ENCODE data around the gene FAM83C. TPM values are rescaled to one million over a fixed set of nuclear protein-coding genes. Genes with fewer than 3 reads are reported as not detected.

Gene FAM83C
- total and polyA plus RNA-seq, 2 experiments from 2014 or later = not detected

DNA sequence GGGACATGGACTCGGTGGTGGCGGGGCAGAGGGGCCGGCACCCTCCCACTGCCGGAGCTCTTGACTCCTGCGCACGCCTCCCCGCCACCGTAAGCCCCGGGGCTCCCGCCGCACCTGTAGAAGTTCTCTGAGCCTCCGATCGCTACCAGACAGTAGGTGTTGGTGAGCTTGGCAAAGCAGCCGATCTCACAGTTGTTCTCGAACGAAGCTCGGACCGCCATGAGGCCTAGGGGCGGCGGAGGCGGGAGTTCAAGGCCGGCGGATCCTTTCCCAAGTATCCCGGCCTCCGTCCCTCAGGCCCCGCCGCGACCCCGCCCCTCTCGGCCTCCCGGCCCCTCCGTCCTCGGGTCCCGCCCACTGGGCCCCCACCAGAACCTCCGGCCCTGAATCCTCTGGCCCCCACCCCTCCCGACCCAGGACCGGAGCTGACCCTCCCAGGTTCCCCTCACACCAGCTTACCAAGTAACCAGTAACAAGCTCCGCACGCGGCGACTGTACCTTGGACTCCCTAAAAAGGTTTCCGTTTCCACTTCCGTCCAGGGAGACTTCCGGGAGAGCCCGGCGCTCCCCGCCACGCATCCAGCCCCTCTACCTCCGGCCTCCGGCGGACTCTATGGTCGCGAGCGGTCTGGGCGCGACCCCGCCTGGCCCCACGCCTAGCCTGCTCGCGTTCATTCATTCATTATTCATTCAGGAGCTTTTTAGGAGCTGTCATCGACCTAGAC is 7.8 kb downstream of the FAM83C start, which contains the start of gene EIF6:
EIF6 (minus strand) TSS at position 506 of the 725 bp plus-strand sequence; CDS start at position 221, 285 bp downstream.
- Histone ChIP-seq H2AFZ (peak within 1 kb of the TSS; percentile 96), H3F3A (ENCODE audit: insufficient read depth) (peaks cover 26% of the 10 kb centered on the region), H3K4me2 (ENCODE audit: unreplicated experiment) (peak within 1 kb of the TSS; percentile 80), H3K9ac (peak within 1 kb of the TSS; percentile 86), H4K20me1 (ENCODE audit: insufficient read depth) (no peaks in the 10 kb centered on the region), H3K27me3 (replicated peaks; ENCODE audit: insufficient read depth) (no peaks in the 10 kb centered on the region), H3K36me3 (ENCODE audit: low read depth) (no peaks in the 10 kb centered on the region; the same call in 1 of the 2 replicates), H3K4me1 (ENCODE audit: insufficient read depth) (peaks cover 5% of the 10 kb centered on the region; the same call in 1 of the 2 replicates), H3K27ac (peak within 1 kb of the TSS; percentile 69), H3K79me2 (ENCODE audit: insufficient read depth) (peaks cover 50% of the 10 kb centered on the region), H3K9me3 (ENCODE audit: low read depth) (no peaks in the 10 kb centered on the region), H3K4me3 (peak within 1 kb of the TSS; percentile 89), H3K9me2 (ENCODE audit: insufficient read depth) (no peaks in the 10 kb centered on the region)
- in situ Hi-C loops (cut with MboI) = no loop called here
- TF ChIP-seq EZH2phosphoT487 (IDR thresholded peaks at IDR 0.05; ENCODE audit: insufficient read depth, low read depth) (no peak), EZH2 (IDR thresholded peaks at IDR 0.05; ENCODE audit: insufficient read depth, poor library complexity, severe bottlenecking) (no peak)
- WGBS, 2 experiments (ENCODE audit: low coverage in 1 of 2, low lambda C conversion rate in 2 of 2, missing lambda C conversion rate in 2 of 2) = 1 to 4% methylated on average over 41 to 50 of the region's 61 CpGs
- peak; percentile 90 for DNase-seq

- Histone ChIP-seq H3K27me3 (replicated peaks; ENCODE audit: insufficient read depth) (no peaks in the 10 kb centered on the region), H2AFZ (peak overlapping the region; percentile 96), H3K9me3 (ENCODE audit: low read depth) (no peaks in the 10 kb centered on the region), H3K9me2 (ENCODE audit: insufficient read depth) (no peaks in the 10 kb centered on the region), H3K36me3 (ENCODE audit: low read depth) (peaks cover 5% of the 10 kb centered on the region; the same call in 1 of the 2 replicates), H3K4me3 (peak overlapping the region; percentile 89), H3F3A (ENCODE audit: insufficient read depth) (peaks cover 33% of the 10 kb centered on the region), H3K9ac (peak overlapping the region; percentile 86), H3K4me2 (ENCODE audit: unreplicated experiment) (peak overlapping the region; percentile 80), H4K20me1 (ENCODE audit: insufficient read depth) (no peaks in the 10 kb centered on the region), H3K4me1 (ENCODE audit: insufficient read depth) (peaks cover 5% of the 10 kb centered on the region; the same call in 1 of the 2 replicates), H3K27ac (peak overlapping the region; percentile 69), H3K79me2 (ENCODE audit: insufficient read depth) (peaks cover 50% of the 10 kb centered on the region)
- in situ Hi-C loops (cut with MboI) = no loop called here
- 21 to 24% methylated on average over 24 of the region's 24 CpGs for WGBS, 2 experiments (ENCODE audit: low coverage in 1 of 2, low lambda C conversion rate in 2 of 2, missing lambda C conversion rate in 2 of 2)
- no peak for TF ChIP-seq EZH2 (IDR thresholded peaks at IDR 0.05; ENCODE audit: insufficient read depth, poor library complexity, severe bottlenecking)
- TF ChIP-seq EZH2phosphoT487 (IDR thresholded peaks at IDR 0.05; ENCODE audit: insufficient read depth, low read depth) = no peak
- DNase-seq = peak; percentile 41
These were observed 8.6 kb downstream of the FAM83C start for GRCh38 chr20:35283441-35284266.

DNA sequence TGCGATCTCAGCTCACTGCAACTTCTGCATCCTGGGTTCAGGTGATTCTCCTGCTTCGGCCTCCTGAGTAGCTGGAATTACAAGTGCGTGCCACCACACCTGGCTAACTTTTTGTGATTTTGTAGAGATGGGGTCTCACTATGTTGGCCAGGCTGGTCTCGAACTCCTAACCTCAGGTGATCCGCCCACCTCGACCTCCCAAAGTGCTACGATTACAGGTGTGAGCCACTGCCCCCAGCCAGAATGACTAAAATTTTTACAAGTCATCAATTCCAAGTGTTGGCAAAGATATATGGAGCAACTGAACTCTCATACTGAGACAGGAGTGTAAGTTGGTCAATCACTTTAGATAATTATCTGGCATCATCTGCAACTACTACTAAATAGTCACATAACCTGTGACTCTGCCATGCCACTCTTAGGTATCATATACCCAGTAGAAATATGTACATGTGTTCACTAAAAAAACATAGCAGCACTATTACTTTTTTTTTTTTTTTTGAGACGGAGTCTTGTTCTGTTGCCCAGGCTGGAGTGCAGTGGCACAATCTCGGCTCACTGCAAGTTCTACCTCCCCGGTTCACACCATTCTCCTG is 10.6 kb downstream of the FAM83C start:
- H3K27me3 ChIP-seq (replicated peaks; ENCODE audit: insufficient read depth) = no peaks in the 10 kb centered on the region
- H3K27ac ChIP-seq = no peak overlapping the region
- H3K79me2 ChIP-seq (ENCODE audit: insufficient read depth) = peaks cover 58% of the 10 kb centered on the region
- H3K4me3 ChIP-seq = no peak overlapping the region
- no peaks in the 10 kb centered on the region for H3K9me2 ChIP-seq (ENCODE audit: insufficient read depth)
- no peaks in the 10 kb centered on the region for H3K9me3 ChIP-seq (ENCODE audit: low read depth)
- peaks cover 9% of the 10 kb centered on the region; the same call in 1 of the 2 replicates for H3K36me3 ChIP-seq (ENCODE audit: low read depth)
- 92 to 94% methylated on average over 9 to 10 of the region's 10 CpGs for WGBS, 2 experiments (ENCODE audit: low coverage in 1 of 2, low lambda C conversion rate in 2 of 2, missing lambda C conversion rate in 2 of 2)
- in situ Hi-C loops (cut with MboI) = no loop called here
- no peak overlapping the region for H3K9ac ChIP-seq
- no peak overlapping the region for H3K4me2 ChIP-seq (ENCODE audit: unreplicated experiment)
- H2AFZ ChIP-seq = no peak overlapping the region
- TF ChIP-seq EZH2 (IDR thresholded peaks at IDR 0.05; ENCODE audit: insufficient read depth, poor library complexity, severe bottlenecking) (no peak), EZH2phosphoT487 (IDR thresholded peaks at IDR 0.05; ENCODE audit: insufficient read depth, low read depth) (no peak)
- H3K4me1 ChIP-seq (ENCODE audit: insufficient read depth) = peaks cover 9% of the 10 kb centered on the region
- H3F3A ChIP-seq (ENCODE audit: insufficient read depth) = peaks cover 38% of the 10 kb centered on the region
- no peaks in the 10 kb centered on the region for H4K20me1 ChIP-seq (ENCODE audit: insufficient read depth)
- no peak for DNase-seq

DNA sequence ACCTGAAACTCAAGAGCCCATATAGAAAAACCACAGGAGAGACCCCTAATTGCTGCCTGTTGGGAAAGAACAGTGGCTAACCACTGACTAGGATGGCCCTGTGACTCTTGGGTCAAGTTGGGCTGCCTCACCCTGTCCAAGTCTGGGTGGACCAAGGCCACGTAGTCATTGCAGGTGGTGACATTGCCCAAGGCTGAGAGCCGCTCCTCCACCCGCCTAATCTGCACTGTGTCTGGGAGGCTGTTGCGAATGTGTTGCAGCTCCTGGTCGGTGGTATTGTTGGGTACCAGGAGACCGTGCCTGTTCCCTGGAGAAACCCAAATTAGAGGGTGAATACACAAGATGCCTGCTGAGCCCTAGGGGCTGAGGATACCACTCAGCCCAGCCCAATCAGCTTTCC is 11.7 kb downstream of the FAM83C start:
- H3F3A ChIP-seq (ENCODE audit: insufficient read depth) = peaks cover 38% of the 10 kb centered on the region
- no peak overlapping the region for H3K4me2 ChIP-seq (ENCODE audit: unreplicated experiment)
- H3K27me3 ChIP-seq (replicated peaks; ENCODE audit: insufficient read depth) = no peaks in the 10 kb centered on the region
- no peak overlapping the region for H3K9ac ChIP-seq
- no peak for DNase-seq
- in situ Hi-C loops (cut with MboI) = no loop called here
- no peak overlapping the region for H3K4me3 ChIP-seq
- H3K9me2 ChIP-seq (ENCODE audit: insufficient read depth) = no peaks in the 10 kb centered on the region
- H3K27ac ChIP-seq = no peak overlapping the region
- no peaks in the 10 kb centered on the region for H3K9me3 ChIP-seq (ENCODE audit: low read depth)
- no peak for TF ChIP-seq EZH2 (IDR thresholded peaks at IDR 0.05; ENCODE audit: insufficient read depth, poor library complexity, severe bottlenecking)
- no peak for TF ChIP-seq EZH2phosphoT487 (IDR thresholded peaks at IDR 0.05; ENCODE audit: insufficient read depth, low read depth)
- peaks cover 15% of the 10 kb centered on the region for H3K4me1 ChIP-seq (ENCODE audit: insufficient read depth)
- H2AFZ ChIP-seq = no peak overlapping the region
- WGBS, 2 experiments (ENCODE audit: low coverage in 1 of 2, low lambda C conversion rate in 2 of 2, missing lambda C conversion rate in 2 of 2) = 91 to 92% methylated on average over 6 of the region's 6 CpGs
- no peaks in the 10 kb centered on the region for H4K20me1 ChIP-seq (ENCODE audit: insufficient read depth)
- H3K79me2 ChIP-seq (ENCODE audit: insufficient read depth) = peaks cover 69% of the 10 kb centered on the region
- peaks cover 9% of the 10 kb centered on the region; the same call in 1 of the 2 replicates for H3K36me3 ChIP-seq (ENCODE audit: low read depth)

All from GM23248 (cell line).